IPS-NIHi7 (cell line): ENCODE data around the gene CDK4.

Source experiments
- DNase-seq: peaks from one replicate; pipeline ENCODE4 v3.0.0; 2012; ENCODE audit warnings: mixed read lengths; ENCODE audit errors: extremely low spot score

CDK4 gene

DNA sequence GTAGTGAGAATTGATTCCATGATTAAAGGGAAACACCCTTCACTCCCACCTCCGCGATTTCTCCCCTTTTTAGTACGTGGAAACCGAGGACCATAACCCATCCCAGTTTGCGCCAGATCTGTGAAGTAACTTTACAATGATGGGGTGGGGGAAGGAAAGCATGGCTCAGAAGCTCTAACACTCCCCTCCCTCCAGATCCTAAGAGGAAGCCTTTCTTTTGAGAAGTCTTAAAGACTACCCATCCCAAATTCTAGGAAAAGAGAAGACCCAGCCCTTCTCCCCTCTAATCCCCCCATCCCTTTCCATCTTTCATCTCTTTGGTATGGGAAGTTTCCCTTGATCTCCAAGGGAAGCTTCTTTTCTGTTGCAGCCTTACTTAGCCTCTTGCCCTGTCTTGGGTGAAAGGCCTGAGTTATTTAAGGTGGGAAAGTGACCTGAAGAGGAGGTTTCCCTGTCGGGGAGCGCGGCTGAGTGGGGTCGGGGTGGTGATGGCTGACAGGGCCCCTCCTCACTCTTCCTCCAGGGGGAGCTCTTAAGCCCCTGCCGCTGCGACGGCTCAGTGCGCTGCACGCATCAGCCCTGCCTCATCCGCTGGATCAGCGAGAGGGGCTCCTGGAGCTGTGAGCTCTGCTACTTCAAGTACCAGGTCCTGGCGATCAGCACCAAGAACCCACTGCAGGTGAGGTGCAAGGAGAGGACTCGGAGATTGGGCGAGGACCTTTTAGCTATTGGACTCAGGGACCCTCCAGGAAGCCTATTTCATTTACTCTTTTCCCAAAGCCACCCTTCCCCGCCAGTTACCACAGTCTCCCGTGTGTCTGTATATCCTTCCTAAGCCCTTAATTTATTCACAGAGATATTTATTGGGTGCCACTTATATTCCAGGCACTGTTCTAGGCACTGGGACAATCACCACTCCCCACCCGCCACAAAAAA lies 4.6 kb upstream of the CDK4 start:
- DNase-seq = peak; percentile 86

DNA sequence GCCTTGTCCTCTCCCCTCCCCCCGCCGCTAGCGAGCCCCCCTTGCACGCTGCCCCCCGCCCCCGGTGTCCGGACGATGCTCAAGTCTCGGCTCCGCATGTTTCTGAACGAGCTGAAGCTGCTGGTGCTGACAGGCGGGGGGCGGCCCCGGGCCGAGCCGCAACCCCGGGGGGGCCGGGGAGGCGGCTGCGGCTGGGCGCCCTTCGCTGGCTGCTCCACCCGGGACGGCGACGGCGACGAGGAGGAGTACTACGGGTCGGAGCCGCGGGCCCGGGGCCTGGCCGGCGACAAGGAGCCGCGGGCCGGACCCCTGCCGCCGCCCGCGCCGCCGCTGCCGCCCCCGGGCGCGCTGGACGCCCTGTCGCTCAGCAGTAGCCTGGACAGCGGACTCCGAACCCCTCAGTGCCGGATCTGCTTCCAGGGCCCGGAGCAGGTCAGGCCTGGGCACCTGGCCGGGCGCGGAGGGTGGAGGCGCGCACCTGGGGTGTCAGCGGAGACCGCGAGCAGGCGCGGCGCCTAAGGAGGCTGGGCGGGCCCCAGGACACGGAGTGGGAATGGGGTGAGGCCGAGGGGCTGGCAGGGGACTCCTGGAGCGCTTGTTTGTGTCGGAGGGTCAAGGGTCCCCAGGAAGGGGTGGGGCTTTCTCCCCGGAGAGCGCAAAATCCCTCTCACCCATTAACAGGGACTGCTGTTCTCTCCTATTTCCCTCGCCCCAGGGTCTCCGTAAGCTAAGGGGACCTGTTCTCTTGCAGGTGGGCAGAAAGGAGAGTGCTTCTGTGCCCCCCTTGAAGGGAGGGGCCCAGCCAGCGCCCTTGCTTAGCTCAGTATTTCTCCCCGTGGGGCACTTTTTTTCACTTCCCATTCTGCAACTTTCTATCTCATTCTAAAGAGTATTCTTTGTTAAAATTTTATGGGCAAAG lies 3.6 kb upstream of the CDK4 start:
- no peak for DNase-seq

DNA sequence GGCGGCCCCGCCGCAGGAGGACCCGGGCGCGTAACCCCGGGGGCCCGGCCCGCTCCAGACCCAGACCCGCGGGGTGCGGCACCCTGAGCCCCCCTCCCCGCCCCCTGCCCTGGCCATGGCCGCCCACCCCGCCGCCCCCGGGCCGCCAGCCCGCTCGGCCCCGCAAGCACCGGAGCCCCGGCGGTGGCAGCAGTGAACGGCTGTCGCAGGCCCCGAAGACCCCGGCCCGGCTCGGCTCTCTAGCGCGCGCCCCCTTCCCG lies 3.0 kb upstream of the CDK4 start:
- DNase-seq = no peak

DNA sequence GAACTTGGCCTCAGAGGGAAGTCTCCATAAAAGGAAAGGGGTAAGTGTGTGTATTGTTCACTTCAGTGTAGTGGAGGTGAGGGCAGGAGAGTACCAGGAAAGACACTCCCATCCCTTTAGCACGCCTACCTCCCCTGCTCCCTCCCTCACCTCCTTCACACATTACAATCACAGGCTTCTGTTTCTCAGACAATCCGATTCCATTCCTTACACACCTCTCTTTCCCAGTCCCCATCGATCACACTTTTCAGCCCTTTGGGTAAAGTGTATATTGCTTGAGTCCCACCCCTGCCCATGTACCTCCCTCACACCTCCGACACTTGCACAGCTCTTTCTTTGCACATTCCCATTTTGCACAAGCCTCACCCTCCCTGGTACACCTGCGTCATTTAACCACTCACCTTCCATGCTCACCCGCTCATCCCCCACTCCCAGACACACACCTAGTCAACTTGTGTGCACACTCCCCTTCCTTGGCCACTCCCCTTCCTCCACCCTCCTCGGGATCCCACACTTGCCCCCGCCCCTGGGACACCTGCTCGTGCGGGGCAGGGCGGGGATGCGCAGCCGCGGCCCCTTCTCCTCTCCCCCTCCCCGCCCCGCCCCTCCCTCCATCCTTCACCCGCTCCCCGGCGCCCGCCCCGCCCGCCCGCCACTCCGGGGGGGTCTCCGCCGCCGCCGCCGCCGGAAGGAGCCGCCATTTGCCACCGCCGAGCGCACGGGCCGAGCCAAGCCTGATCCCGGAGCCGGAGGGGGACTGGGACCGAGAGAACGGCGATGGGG lies 2.5 kb upstream of the CDK4 start, which contains the start of gene MARCHF9:
MARCHF9 (plus strand) TSS at position 693 of the 783 bp plus-strand sequence. CDS start 426 bp downstream, outside the sequence.
- DNase-seq = peak; percentile 64

DNA sequence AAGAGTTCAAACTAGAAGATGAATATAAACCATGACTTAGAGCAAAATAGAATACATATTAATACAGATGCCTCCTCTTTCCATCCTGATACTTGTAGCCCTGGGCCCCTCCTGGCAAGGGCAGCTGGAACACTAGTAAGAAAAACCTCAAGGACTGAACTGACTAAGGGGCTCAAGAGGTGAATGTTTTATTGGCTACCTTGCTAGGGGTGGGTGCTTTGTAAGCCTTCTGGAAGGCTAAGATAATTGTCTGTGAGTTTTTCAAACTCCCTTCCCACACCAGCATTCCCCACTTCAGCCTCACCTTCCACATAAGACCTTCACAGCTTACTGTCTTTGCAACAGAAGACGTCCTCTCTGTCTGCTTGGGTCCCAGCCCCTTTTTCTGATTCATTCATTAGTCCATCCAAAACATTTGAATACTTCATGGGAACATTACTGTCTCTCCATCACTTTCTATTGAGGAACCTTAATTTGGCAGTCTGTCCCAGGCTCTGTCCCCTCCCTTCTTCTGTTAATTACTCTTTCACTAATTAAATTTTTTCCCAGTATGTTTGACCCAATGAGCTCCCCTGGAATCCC lies 1.7 kb upstream of the CDK4 start:
- no peak for DNase-seq

DNA sequence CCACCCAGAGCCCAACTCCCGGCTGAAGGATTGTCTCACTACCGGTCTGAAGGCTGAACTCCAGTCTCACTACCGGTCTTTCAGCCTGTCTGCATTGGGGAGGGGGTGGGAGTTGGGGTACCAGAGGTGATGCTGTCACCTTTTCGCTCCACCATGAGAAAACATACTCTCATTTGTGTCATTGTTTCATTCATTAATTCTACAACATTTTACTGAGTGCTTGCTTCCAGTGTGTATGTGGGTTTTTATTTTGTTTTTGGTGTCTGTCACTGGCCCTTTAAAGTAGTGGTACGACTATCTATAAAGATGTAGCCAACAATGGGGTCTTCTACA lies 524 bp upstream of the CDK4 start:
- no peak for DNase-seq

DNA sequence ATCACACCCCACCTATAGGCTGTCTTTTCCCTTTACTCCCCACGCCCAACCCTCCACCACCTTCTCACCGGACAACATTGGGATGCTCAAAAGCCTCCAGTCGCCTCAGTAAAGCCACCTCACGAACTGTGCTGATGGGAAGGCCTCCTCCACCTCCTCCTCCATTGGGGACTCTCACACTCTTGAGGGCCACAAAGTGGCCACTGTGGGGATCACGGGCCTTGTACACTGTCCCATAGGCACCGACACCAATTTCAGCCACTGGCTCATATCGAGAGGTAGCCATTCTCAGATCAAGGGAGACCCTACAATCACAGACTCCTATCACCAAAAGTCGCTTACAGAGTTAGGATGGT lies 700 bp downstream of the CDK4 start:
- DNase-seq = no peak

DNA sequence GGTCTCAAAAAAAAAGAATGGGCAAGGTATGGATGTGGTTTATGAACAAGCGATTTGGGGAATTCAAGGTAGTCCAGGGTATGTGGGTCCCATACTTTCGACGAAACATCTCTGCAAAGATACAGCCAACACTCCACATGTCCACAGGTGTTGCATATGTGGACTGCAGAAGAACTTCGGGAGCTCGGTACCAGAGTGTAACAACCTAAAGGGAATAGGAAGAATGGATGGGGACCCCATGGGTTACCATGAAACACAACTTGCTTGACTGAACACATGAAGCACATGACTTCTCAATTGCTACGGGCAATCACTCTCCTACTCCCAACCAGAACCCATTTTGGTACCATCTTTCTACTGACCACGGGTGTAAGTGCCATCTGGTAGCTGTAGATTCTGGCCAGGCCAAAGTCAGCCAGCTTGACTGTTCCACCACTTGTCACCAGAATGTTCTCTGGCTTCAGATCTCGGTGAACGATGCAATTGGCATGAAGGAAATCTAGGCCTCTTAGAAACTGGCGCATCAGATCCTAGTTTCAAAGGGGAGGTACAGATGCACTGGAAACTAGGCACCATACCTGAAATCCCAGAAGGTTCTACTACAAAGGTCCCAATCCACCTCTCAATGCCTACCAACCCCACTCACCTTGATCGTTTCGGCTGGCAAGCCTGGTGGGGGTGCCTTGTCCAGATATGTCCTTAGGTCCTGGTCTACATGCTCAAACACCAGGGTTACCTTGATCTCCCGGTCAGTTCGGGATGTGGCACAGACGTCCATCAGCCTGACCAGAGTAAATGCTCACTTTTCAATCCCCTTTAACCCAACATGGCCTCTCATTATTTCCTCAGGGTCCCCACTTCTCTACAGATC lies 1.3 kb downstream of the CDK4 start:
- no peak for DNase-seq

DNA sequence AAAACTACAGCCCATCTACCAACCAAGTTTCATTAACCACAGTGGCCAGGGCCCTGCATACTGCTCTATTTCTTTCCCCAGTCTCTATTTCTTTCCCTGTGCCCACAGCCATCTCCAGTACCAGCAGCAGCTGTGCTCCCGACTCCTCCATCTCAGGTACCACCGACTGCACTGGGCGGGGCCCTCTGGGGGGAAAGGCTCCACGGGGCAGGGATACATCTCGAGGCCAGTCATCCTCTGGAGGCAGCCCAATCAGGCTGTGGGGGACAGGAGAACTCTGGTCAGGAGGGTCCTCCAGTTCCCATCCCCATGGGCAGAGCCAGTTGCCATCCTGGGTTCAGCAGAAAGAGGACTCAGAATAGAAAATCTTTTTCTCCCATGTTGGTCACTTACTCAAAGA lies 3.0 kb downstream of the CDK4 start:
- DNase-seq = no peak

DNA sequence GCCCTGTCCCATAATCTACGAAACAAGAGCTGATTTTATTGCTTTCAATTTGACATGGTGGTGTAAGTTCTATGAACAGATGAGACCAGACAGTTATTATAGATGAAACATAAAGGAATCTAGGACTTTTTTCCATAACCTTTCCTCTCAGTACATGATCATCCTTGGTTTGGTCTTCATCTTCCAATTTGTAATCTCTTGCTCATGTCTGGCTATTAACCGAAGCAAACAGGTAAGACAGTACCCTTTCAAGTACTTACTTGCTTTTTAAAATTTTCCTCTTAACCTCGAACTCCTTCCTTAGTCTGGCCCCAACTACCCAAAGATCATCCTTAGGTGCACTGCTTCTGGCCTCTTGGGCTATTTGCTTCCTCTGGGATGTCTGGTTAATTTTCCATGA lies 6.1 kb downstream of the CDK4 start:
- DNase-seq = no peak

DNA sequence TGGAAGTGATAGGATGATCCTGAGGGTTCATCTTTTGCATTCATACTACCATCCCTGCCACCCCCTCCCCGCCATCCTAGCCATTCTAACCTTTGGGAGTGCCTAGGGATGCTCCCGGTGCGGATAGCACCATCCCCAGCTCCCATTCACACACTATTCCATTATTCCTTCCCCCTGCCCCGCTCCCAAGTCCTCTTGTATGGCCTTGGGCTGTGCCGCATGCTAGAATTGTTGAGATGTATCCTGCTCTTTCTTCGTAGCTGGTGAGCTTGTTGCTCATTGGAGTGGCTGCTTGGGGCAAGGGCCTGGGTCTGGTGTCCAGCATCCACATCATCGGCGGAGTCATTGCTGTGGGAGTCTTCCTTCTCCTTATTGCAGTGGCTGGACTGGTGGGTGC lies 6.6 kb downstream of the CDK4 start:
- DNase-seq = no peak

DNA sequence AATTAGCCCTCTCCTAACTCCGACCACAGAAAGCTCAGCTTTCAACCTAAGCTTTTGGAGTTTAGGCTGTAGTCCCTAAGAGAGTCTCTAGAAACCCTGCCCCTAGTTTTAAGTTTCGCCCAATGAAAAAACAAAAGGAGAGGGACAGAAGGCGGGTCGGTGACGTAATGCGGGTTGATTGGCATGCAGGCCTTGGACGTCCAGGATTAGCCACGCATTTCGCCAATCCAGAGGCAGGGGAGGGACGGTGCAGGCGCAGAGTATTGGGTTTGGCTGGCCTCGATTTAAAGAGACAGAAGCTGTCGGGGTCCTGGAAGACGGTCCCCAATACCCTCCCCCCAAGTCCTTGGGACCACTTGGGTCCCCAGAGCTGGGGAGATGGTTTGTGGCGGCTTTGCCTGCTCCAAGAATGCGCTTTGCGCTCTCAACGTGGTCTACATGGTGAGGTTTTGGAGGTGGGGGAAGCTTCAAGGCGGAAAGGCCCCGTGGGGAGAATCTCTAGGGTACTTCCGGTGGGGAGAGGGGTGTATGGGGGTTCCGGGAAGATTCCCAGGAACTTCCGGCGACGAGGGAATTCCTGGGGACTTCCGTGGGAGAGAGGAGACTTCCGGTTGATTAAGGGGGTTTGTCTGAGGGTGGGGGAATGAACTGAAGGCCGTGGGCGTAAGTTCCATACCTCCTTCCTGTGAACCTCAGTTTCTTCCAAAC lies 7.2 kb downstream of the CDK4 start, which contains the start of gene TSPAN31:
TSPAN31 (plus strand) TSS at position 263 of the 708 bp plus-strand sequence; CDS start at position 379, 116 bp downstream.
- peak; percentile 89 for DNase-seq

DNA sequence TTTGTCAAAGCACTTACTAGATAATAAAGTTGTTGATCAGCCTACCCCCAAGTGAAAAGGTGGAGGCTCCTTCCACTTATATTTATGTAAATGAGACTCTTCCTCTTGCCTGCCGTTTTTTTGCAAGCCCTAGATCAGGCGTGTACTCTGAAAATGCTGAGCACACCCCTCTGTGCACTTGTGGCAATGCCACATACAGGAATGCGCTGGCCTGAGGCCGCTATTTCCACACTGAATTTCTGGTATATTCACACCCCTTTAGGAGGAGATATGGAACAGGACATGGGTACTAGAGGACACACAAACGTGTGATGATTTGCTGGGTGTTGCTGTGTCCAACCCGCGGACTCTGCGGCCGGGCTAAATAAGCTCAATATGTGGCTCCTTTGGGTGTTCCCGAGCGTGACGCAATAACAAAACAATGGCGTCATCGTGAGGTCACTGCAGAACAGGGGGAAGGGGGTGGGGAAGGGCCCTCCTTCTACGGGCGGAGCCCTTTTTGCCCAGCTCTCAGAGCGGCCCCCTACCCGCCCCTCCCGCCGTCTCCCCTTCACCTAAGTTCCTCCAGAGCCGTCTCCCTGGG lies 7.8 kb downstream of the CDK4 start:
- peak; percentile 59 for DNase-seq

DNA sequence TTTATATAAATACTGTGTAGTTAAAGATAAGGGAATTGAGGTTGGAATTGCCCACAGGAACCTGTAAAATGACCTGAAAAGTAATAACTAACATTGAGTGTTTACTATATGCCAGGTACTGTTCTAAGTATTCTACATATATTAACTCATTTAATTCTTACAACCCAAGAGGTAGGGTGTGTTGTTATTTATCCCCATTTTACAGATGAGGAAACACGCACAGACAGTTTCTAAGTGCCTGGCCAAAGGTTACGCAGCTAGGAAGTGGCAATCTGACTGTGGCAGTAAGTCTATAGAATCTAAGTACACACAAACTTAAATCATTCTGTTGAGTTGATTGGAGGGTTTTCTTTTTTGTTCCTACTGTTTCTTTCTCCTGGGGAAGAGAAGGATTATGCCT lies 8.3 kb downstream of the CDK4 start:
- no peak for DNase-seq

DNA sequence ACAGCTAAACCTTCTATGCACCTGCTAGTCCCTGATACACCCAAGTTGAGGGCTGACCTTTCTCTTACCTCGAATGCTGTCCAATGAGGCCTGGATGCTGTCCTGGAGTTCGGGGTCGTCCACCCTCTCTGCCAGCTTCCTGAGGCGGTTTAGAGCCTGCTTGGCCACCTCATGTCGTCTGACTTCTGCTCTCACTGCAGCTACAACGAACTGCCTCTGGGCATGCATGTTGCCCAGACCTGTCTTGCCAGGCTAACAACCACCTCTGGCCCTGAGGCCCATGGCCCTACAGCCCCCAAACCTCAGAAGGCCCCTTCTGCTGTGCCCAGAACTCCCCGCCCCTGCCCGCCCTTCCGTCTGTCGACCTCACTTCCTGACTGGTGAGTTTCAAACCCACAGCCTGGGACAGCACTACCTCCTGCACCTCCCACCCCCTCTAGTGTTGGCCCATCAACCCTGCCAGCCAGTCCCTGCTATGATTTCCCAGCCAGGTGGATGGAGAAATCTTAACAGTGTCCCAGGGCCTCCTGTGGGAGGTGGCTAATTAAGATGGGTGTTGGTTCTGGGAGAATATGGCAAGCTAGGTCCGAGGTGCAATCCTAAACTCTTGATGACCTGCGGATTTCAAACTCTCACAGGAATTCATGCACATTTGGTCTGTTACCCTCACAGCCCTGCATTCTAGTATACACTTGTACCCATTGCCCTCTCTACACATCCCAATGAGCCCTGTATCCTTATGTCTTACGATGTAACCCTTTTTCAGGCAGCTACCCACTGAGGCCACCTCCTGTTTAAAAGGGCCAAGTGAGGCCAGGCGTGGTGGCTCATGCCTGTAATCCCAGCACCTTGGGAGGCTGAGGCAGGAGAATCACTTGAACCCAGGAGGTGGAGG lies 10.0 kb downstream of the CDK4 start:
- no peak for DNase-seq

DNA sequence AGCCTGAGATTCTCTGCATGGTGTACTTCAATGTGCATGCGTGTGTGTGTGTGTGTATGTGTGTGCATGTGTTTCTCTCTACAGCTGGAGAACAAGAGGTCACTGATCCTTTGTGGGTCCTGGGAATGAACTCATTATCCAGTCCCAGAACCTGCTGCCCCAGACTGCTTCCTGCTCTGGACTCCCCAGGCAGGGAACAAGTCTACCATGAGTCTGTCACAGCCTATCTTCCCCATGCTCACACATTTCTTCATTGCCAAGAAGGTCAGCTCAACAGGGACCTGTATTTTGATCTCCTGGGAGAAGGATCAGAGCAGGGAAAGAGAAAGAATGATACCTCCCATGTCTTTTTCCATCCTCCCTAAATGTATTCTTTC lies 10.7 kb downstream of the CDK4 start:
- DNase-seq = no peak

DNA sequence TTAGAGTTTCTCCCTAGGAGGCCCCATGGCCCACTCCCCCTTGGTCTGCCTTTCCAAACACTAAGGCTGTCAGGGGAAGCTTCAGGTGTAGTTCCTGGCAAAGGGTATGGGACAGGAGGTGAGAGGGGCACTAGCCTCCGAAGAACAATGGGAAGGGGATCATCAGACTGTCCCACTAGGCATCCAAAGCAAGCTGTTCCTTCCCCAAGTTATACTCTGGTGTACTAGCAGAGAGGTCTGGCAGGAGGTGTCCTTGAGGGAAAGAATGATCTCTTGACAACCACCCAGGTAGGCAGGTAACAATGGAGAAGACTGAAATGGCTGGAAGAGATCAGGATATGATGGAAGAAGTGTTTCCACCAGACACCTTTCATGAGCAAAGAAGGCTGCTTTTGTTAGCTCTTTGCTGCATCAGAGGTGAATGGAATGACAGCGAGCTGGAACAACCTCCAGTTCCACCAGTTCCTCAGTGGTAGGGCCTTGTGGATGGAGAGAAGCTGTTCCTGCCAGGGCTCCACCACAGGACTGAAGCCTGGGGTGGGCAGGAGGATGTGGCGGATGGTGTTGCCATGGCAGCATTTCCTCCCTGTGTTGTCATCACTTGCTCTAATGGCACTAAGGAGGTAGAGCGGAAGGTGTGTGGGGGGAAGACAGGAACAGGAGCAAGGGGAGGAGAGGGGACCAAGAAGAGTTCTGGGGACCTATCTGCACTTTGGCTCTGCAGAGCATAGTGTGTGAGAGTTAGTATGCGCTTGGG lies 11.3 kb downstream of the CDK4 start:
- DNase-seq = no peak

DNA sequence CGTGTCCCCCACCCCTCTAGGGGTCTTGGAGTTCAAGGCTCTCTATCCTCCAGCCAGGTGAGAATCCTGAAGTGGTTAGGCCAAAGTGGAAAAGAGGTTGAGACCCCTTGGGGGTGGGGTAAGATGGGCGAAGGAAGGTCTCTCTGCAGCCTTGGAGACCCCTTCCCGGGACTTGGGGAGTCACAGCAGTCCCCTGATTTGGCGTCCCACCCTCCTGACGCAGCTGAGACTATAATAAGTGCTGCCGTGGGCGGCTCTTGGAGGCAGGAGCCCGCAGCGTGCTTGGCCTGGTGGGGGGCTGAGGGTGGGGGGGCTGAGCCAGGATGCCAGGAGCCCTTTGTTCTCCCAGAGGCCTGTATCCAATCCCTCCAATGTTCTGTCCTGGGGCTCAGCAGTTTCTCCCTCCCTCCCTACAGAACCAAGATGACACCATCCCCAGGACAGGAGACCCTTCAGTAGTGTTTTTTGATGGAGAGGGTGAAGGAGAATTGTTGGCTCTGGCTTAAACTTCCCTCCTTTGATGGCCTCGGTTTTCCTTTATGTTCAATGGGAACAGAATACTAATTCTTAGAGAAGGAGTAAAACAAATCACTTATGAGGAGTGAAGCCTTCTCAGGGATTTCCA lies 12.1 kb downstream of the CDK4 start:
- DNase-seq = no peak
